BJ (cell line): ENCODE data around the gene THSD7B. TPM values are rescaled to one million over a fixed set of nuclear protein-coding genes. Genes with fewer than 3 reads are reported as not detected.

ENCODE experiments used
- CTCF ChIA-PET: fragments of 350-600 bp; formaldehyde crosslinking; extraction: SDS; loops from one replicate; lab custom pipeline; 2021; ENCODE audit warnings: antibody characterized with exemption, inconsistent platforms; lab: Yijun Ruan, JAX
- POLR2A ChIA-PET: fragments of 300-600 bp; sonication (Branson Sonifier 250); formaldehyde crosslinking; extraction: SDS; loops from one replicate; lab custom pipeline; 2021; ENCODE audit warnings: antibody characterized with exemption; lab: Charles Lee
- DNase-seq: peaks from one replicate; pipeline ENCODE4 v3.0.0-alpha.2; 2011; ENCODE audit warnings: low read depth
- H3K27me3 ChIP-seq: 2 replicates; pipeline ENCODE4 v1.6.0; 2011; ENCODE audit warnings: low read length; ENCODE audit not compliant: control insufficient read depth, insufficient read depth
- H3K36me3 ChIP-seq: 2 replicates; pipeline ENCODE4 v1.5.1; 2011; ENCODE audit warnings: low read length; ENCODE audit not compliant: control insufficient read depth, insufficient read depth
- H3K4me3 ChIP-seq: 2 replicates; pipeline ENCODE4 v1.5.1; 2011; ENCODE audit warnings: low read depth, mild to moderate bottlenecking, control low read depth, low read length
- CTCF ChIP-seq: IDR thresholded peaks from 2 replicates; pipeline ENCODE4 v1.5.1; 2011; ENCODE audit warnings: low read depth, mild to moderate bottlenecking, control low read depth, inconsistent platforms, low read length, moderate library complexity; ENCODE audit not compliant: insufficient read depth
- polyA plus RNA-seq: library from polyadenylated mRNA; depleted of rRNA; stranded (reverse); fragments of >200 nt; gene quantifications from 2 replicates; pipeline ENCODE4 v1.2.3, GENCODE V29; 2011

The THSD7B gene
- polyA plus RNA-seq, 1 experiment: 0.13 TPM

GRCh38 chr2:137638932-137639331, 873.6 kb downstream of the THSD7B start:
- TF ChIP-seq CTCF: no peak
- ChIA-PET CTCF (no interaction called here), POLR2A (no interaction called here)
- Histone ChIP-seq H3K27me3 (no peaks in the 10 kb centered on the region), H3K4me3 (no peak overlapping the region), H3K36me3 (no peaks in the 10 kb centered on the region)
- no peak for DNase-seq

- ChIA-PET CTCF (no interaction called here), POLR2A (no interaction called here)
- no peak for TF ChIP-seq CTCF
- no peak for DNase-seq
- Histone ChIP-seq H3K4me3 (no peak overlapping the region), H3K36me3 (no peaks in the 10 kb centered on the region), H3K27me3 (no peaks in the 10 kb centered on the region)
These were observed 879.4 kb downstream of the THSD7B start for GRCh38 chr2:137644731-137645130.

GRCh38 chr2:137654046-137654445, 888.7 kb downstream of the THSD7B start:
- ChIA-PET POLR2A (no interaction called here), CTCF (no interaction called here)
- Histone ChIP-seq H3K27me3 (no peaks in the 10 kb centered on the region), H3K4me3 (no peak overlapping the region), H3K36me3 (no peaks in the 10 kb centered on the region)
- DNase-seq: no peak
- no peak for TF ChIP-seq CTCF

- Histone ChIP-seq H3K36me3 (no peaks in the 10 kb centered on the region), H3K27me3 (no peaks in the 10 kb centered on the region), H3K4me3 (no peak overlapping the region)
- ChIA-PET POLR2A (no interaction called here), CTCF (interaction anchor here (1.2 kb wide), 1 partner anchor 22 kb away, joined by 3 read pairs; no protein-coding TSS in a partner anchor)
- no peak for TF ChIP-seq CTCF
- DNase-seq: no peak
These were observed 890.5 kb downstream of the THSD7B start for GRCh38 chr2:137655814-137656213.

GRCh38 chr2:137658433-137658832, 893.1 kb downstream of the THSD7B start:
- ChIA-PET POLR2A (no interaction called here), CTCF (no interaction called here)
- no peaks in the 10 kb centered on the region for H3K27me3 ChIP-seq
- TF ChIP-seq CTCF: no peak
- no peak overlapping the region for H3K4me3 ChIP-seq
- no peaks in the 10 kb centered on the region for H3K36me3 ChIP-seq
- DNase-seq: no peak
